Measurements from ENCODE around the gene COLEC12.
A peak's percentile ranks its signal among the peaks of the same experiment; 100 is the strongest.

COLEC12 gene

DNA sequence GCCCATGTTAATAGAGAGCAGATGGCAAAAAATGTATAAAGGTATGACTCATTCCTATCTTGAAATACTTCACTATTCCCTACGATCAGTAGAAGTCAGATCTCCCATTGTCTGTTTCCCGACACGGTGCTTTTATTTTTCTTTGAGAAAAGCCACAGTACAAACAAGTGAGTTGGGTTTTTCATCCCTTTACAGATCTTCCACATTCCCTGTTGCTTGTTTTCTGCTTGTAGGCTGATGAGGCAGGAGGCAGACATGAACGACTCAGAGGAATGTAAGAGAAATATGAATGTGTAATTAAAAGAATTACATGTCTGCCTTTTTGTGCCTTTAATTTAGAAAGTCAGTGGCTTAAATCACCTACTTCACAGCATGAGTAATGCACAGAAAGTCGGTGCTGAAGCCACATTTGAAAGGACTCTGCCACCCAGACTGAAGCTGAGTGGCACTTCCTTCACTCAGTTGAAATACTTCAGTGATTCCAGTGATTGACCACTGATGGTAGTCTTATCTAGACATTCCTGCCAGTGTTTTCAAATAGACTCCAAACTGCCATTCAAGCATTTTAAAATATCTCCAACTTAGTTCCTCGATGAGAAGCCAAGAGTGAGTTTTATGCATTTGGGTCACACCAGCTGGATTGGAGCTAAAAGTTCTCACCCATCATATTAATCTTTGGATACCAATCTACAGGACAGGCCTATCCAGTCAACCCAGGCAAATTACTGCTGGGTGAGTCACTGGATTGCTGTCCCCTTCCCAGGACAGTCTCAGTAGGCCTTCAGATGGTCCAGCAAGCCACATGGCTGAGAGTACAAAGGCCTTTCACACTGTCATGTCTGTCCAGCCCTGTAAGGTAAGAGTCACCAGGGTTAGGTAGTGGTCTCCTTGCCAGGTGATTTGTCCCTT, 79.0 kb downstream of the COLEC12 start:
- H3K4me1 ChIP-seq (ENCODE audit: control insufficient read depth, insufficient read depth, low read length, unreplicated experiment): peaks cover 44% of the 10 kb centered on the region
- H3K27ac ChIP-seq (ENCODE audit: low read depth, low read length): peak overlapping the region; percentile 80
- no peaks in the 10 kb centered on the region for H3K27me3 ChIP-seq (ENCODE audit: insufficient read depth, low read length)
- no peaks in the 10 kb centered on the region for H3K79me2 ChIP-seq (ENCODE audit: control insufficient read depth, insufficient read depth, low read length, unreplicated experiment)
- peak overlapping the region; percentile 54 for H2AFZ ChIP-seq (ENCODE audit: low read length, unreplicated experiment)
- H3K4me3 ChIP-seq (ENCODE audit: low read depth, low read length): peak overlapping the region; percentile 19; the same call in 1 of the 2 replicates
- no peaks in the 10 kb centered on the region for H3K36me3 ChIP-seq (ENCODE audit: insufficient read depth, low read length)

- H3K79me2 ChIP-seq (ENCODE audit: control insufficient read depth, insufficient read depth, low read length, unreplicated experiment): no peaks in the 10 kb centered on the region
- peak overlapping the region; percentile 80; the same call in 1 of the 2 replicates for H3K27ac ChIP-seq (ENCODE audit: low read depth, low read length)
- H3K36me3 ChIP-seq (ENCODE audit: insufficient read depth, low read length): no peaks in the 10 kb centered on the region
- no peak overlapping the region for H3K4me3 ChIP-seq (ENCODE audit: low read depth, low read length)
- no peak overlapping the region for H2AFZ ChIP-seq (ENCODE audit: low read length, unreplicated experiment)
- peaks cover 49% of the 10 kb centered on the region for H3K4me1 ChIP-seq (ENCODE audit: control insufficient read depth, insufficient read depth, low read length, unreplicated experiment)
- H3K27me3 ChIP-seq (ENCODE audit: insufficient read depth, low read length): no peaks in the 10 kb centered on the region
Observed at GRCh38 chr18:420661-421246, 79.7 kb downstream of the COLEC12 start.

GRCh38 chr18:419541-420175, 80.8 kb downstream of the COLEC12 start:
- Histone ChIP-seq H3K4me3 (ENCODE audit: low read depth, low read length) (no peak overlapping the region), H3K27ac (ENCODE audit: low read depth, low read length) (no peak overlapping the region), H3K27me3 (ENCODE audit: insufficient read depth, low read length) (no peaks in the 10 kb centered on the region), H3K4me1 (ENCODE audit: control insufficient read depth, insufficient read depth, low read length, unreplicated experiment) (peaks cover 55% of the 10 kb centered on the region), H3K79me2 (ENCODE audit: control insufficient read depth, insufficient read depth, low read length, unreplicated experiment) (no peaks in the 10 kb centered on the region), H2AFZ (ENCODE audit: low read length, unreplicated experiment) (no peak overlapping the region), H3K36me3 (ENCODE audit: insufficient read depth, low read length) (no peaks in the 10 kb centered on the region)

DNA sequence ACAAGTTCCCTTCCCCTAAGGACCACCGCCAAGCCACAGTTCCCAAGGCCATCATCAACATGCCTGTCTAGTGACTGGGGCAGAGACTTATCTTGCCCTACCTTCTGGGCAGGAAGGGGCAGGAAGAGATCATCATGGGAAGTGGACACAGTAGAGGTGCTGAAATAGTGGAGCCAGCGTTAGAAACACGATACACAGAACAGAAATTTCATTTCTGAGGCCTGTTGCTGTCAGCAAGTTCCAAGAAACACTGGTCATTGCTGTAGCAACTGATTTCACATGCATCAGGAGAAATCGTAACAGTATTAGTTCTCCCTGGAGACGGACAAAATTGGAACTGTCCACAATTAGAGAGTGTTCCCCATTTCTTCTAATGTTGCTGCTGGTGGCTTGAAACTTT, 83.0 kb downstream of the COLEC12 start:
- Histone ChIP-seq H3K36me3 (ENCODE audit: insufficient read depth, low read length) (no peaks in the 10 kb centered on the region), H2AFZ (ENCODE audit: low read length, unreplicated experiment) (no peak overlapping the region), H3K27me3 (ENCODE audit: insufficient read depth, low read length) (no peaks in the 10 kb centered on the region), H3K27ac (ENCODE audit: low read depth, low read length) (no peak overlapping the region), H3K4me1 (ENCODE audit: control insufficient read depth, insufficient read depth, low read length, unreplicated experiment) (peaks cover 56% of the 10 kb centered on the region), H3K4me3 (ENCODE audit: low read depth, low read length) (no peak overlapping the region), H3K79me2 (ENCODE audit: control insufficient read depth, insufficient read depth, low read length, unreplicated experiment) (no peaks in the 10 kb centered on the region)

DNA sequence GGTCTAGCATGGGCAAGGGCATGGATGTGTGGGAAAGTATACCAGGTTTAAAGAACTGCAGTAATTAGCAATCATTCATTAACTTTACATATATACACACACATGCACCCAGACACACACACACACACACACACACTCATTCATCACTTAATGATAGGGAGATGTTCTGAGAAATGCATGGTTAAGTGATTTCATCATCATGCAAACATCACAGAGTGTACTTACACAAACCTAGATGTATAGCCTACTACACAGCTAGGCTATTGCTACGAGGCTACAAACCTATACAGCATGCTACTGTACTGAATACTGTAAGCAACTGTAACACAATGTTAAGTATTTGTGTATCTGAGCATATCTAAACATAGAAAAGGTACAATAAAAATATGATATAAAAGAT, 83.6 kb downstream of the COLEC12 start:
- Histone ChIP-seq H3K4me3 (ENCODE audit: low read depth, low read length) (no peak overlapping the region), H3K27me3 (ENCODE audit: insufficient read depth, low read length) (no peaks in the 10 kb centered on the region), H3K79me2 (ENCODE audit: control insufficient read depth, insufficient read depth, low read length, unreplicated experiment) (no peaks in the 10 kb centered on the region), H3K4me1 (ENCODE audit: control insufficient read depth, insufficient read depth, low read length, unreplicated experiment) (peaks cover 53% of the 10 kb centered on the region), H2AFZ (ENCODE audit: low read length, unreplicated experiment) (no peak overlapping the region), H3K27ac (ENCODE audit: low read depth, low read length) (no peak overlapping the region), H3K36me3 (ENCODE audit: insufficient read depth, low read length) (no peaks in the 10 kb centered on the region)

- peak overlapping the region; percentile 56 for H3K4me3 ChIP-seq (ENCODE audit: low read depth, low read length)
- H3K27ac ChIP-seq (ENCODE audit: low read depth, low read length): peak overlapping the region; percentile 97
- H3K4me1 ChIP-seq (ENCODE audit: control insufficient read depth, insufficient read depth, low read length, unreplicated experiment): peaks cover 44% of the 10 kb centered on the region
- H3K79me2 ChIP-seq (ENCODE audit: control insufficient read depth, insufficient read depth, low read length, unreplicated experiment): no peaks in the 10 kb centered on the region
- H3K36me3 ChIP-seq (ENCODE audit: insufficient read depth, low read length): no peaks in the 10 kb centered on the region
- H2AFZ ChIP-seq (ENCODE audit: low read length, unreplicated experiment): peak overlapping the region; percentile 72
- H3K27me3 ChIP-seq (ENCODE audit: insufficient read depth, low read length): no peaks in the 10 kb centered on the region
Observed at GRCh38 chr18:415617-416612, 84.6 kb downstream of the COLEC12 start.

DNA sequence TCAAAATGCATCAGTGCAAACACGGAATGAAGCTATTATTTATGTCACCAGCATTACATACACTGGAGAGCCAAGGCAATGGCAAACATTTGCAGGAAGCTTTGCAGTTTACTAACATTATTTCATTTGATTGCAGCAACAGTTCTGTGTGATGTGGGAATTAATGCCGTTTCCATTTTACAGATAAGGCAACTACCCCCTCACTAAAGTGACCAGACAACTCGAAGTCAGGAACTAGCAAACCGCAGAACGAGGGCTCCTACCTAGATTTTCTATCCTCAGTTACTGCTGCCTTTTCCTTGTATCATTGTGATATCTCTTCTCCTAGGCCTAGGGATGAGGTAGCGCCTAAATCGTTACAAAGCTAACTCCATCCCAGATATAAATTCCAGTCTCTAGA, 85.5 kb downstream of the COLEC12 start:
- Histone ChIP-seq H3K27me3 (ENCODE audit: insufficient read depth, low read length) (no peaks in the 10 kb centered on the region), H3K36me3 (ENCODE audit: insufficient read depth, low read length) (no peaks in the 10 kb centered on the region), H3K79me2 (ENCODE audit: control insufficient read depth, insufficient read depth, low read length, unreplicated experiment) (no peaks in the 10 kb centered on the region)

GRCh38 chr18:413233-413632, 87.3 kb downstream of the COLEC12 start:
- H3K79me2 ChIP-seq (ENCODE audit: control insufficient read depth, insufficient read depth, low read length, unreplicated experiment): no peaks in the 10 kb centered on the region
- H3K27ac ChIP-seq (ENCODE audit: low read depth, low read length): peak overlapping the region; percentile 46
- no peaks in the 10 kb centered on the region for H3K36me3 ChIP-seq (ENCODE audit: insufficient read depth, low read length)
- H3K27me3 ChIP-seq (ENCODE audit: insufficient read depth, low read length): no peaks in the 10 kb centered on the region
- H2AFZ ChIP-seq (ENCODE audit: low read length, unreplicated experiment): peak overlapping the region; percentile 1
- H3K4me3 ChIP-seq (ENCODE audit: low read depth, low read length): no peak overlapping the region
- peaks cover 44% of the 10 kb centered on the region for H3K4me1 ChIP-seq (ENCODE audit: control insufficient read depth, insufficient read depth, low read length, unreplicated experiment)

More for the DNA sequence above, 85.5 kb downstream of the COLEC12 start:
- Histone ChIP-seq H3K4me1 (ENCODE audit: control insufficient read depth, insufficient read depth, low read length, unreplicated experiment) (peaks cover 39% of the 10 kb centered on the region), H3K4me3 (ENCODE audit: low read depth, low read length) (no peak overlapping the region), H3K27ac (ENCODE audit: low read depth, low read length) (peak overlapping the region; percentile 97), H2AFZ (ENCODE audit: low read length, unreplicated experiment) (no peak overlapping the region)

GRCh38 chr18:410047-410455, 90.5 kb downstream of the COLEC12 start:
- H3K79me2 ChIP-seq (ENCODE audit: control insufficient read depth, insufficient read depth, low read length, unreplicated experiment): no peaks in the 10 kb centered on the region
- peaks cover 39% of the 10 kb centered on the region for H3K4me1 ChIP-seq (ENCODE audit: control insufficient read depth, insufficient read depth, low read length, unreplicated experiment)
- no peak overlapping the region for H2AFZ ChIP-seq (ENCODE audit: low read length, unreplicated experiment)
- no peaks in the 10 kb centered on the region for H3K36me3 ChIP-seq (ENCODE audit: insufficient read depth, low read length)
- no peak overlapping the region for H3K4me3 ChIP-seq (ENCODE audit: low read depth, low read length)
- H3K27me3 ChIP-seq (ENCODE audit: insufficient read depth, low read length): no peaks in the 10 kb centered on the region
- no peak overlapping the region for H3K27ac ChIP-seq (ENCODE audit: low read depth, low read length)

DNA sequence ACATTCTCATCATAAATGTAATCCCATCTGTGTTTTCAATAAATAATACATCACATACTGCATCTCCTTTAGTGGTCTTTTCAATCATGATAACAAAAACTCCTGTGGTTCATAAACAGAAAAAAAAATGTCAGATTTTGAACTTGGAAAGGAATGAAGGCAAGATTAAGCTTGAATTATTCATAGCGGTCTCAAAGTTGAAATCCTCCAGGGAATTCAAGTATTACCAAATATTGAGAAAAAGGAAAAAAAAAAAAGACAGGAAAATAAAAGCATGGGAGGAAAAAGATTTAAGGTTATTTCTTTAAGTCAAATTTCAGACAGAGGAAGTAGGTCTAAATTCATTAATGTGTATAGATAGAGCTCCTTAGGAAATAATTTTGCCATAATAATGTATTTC, 92.1 kb downstream of the COLEC12 start:
- Histone ChIP-seq H3K4me3 (ENCODE audit: low read depth, low read length) (no peak overlapping the region), H3K4me1 (ENCODE audit: control insufficient read depth, insufficient read depth, low read length, unreplicated experiment) (peaks cover 30% of the 10 kb centered on the region), H3K36me3 (ENCODE audit: insufficient read depth, low read length) (no peaks in the 10 kb centered on the region), H2AFZ (ENCODE audit: low read length, unreplicated experiment) (no peak overlapping the region), H3K27me3 (ENCODE audit: insufficient read depth, low read length) (no peaks in the 10 kb centered on the region), H3K27ac (ENCODE audit: low read depth, low read length) (peak overlapping the region; percentile 62), H3K79me2 (ENCODE audit: control insufficient read depth, insufficient read depth, low read length, unreplicated experiment) (no peaks in the 10 kb centered on the region)

Measured in ACC112 (cell line).